Measurements from ENCODE around the gene RABGAP1L. TPM values are rescaled to one million over a fixed set of nuclear protein-coding genes. Genes with fewer than 3 reads are reported as not detected.

RABGAP1L gene
- total and polyA plus RNA-seq, 2 of the 8 experiments (the other 6 are each of a cell fraction or from before 2014, with no cell fraction given), result 33.3 to 156 TPM

DNA sequence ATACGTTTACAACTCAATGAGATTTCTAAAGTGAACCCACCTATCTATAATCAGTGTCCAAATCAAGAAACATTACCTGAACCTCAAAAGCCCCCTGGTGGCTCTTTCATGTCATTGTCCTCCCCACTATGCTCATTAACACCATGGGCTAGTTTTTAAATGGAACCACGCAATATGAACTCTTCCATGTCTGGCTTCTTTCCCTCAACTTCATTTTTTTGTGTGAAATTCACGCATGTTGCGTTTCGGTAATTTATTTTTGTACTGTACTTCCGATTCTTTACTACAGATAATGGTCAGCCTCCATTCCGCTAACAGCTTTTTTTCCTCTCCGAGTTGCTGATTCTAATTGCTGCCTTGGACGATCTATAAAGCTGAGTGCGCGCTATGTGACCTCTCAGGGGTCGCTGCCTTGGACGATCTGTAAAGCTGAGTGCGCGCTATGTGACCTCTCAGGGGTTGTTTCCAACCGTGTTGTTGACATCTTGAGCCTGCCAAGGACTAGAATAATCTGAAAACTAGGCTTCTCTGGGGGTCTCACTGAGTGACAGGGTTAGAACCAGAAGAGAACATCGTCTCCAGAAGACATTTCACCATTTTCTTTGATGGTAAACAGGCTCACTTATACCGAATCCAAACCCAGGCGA is 839.4 kb downstream of the RABGAP1L start:
- H4K5ac ChIP-seq (ENCODE audit: insufficient read length, low read depth, low read length), result peak overlapping the region; percentile 85
- H2AFZ ChIP-seq (ENCODE audit: low read length), result no peak overlapping the region
- H2BK120ac ChIP-seq (replicated peaks; ENCODE audit: low read depth, low read length), result no peak overlapping the region
- peak overlapping the region; percentile 92 to 96 (median 94) for H3K4me3 ChIP-seq (ENCODE audit: extremely low read depth in 1 of 4, insufficient read depth in 2 of 4, low read depth in 3 of 4, low read length in 4 of 4)
- peaks cover 0 to 4% (median 0%) of the 10 kb centered on the region in 4 experiments; a peak in 1 of 7 replicates for H3K4me1 ChIP-seq (replicated peaks in 1 of 4; ENCODE audit: control insufficient read depth in 3 of 4, insufficient read depth in 4 of 4, low read length in 3 of 4)
- H2BK20ac ChIP-seq (ENCODE audit: low read length), result no peak overlapping the region
- H3K14ac ChIP-seq (ENCODE audit: insufficient read length), result no peak overlapping the region
- H3K23ac ChIP-seq (ENCODE audit: insufficient read length), result no peak overlapping the region
- POLR2A ChIA-PET (ENCODE audit: partially characterized antibody), result interaction anchor here (0.6 to 4.5 kb wide), 49 partner anchors 9 to 810 kb away, joined by 3 to 66 read pairs (median 5); partner anchors contain the start of gene MRPS14
- peaks cover 0 to 5% of the 10 kb centered on the region in 2 experiments for H4K20me1 ChIP-seq (replicated peaks in 1 of 2; ENCODE audit: control insufficient read depth in 1 of 2, insufficient read depth in 2 of 2, low read length in 2 of 2)
- H3K23me2 ChIP-seq (ENCODE audit: low read depth, low read length), result peaks cover 5% of the 10 kb centered on the region
- peak overlapping the region; percentile 99 for H2BK5ac ChIP-seq (ENCODE audit: low read depth, low read length)
- no peaks in the 10 kb centered on the region for H3K9me3 ChIP-seq (ENCODE audit: insufficient read depth in 2 of 2, low read depth in 1 of 2, low read length in 1 of 2)
- CTCF ChIA-PET (ENCODE audit: partially characterized antibody), result interaction anchor here (0.6 to 3.1 kb wide), 23 partner anchors 9 to 1128 kb away, joined by 3 to 27 read pairs (median 3); partner anchors contain the start of gene MRPS14
- H2BK12ac ChIP-seq (ENCODE audit: low read depth, low read length), result peak overlapping the region; percentile 95; the same call in 1 of the 2 replicates
- no peaks in the 10 kb centered on the region for H3K27me3 ChIP-seq (replicated peaks in 1 of 4; ENCODE audit: control insufficient read depth in 3 of 4, extremely low read depth in 1 of 4, insufficient read depth in 3 of 4, low read length in 3 of 4)
- H3K79me2 ChIP-seq (ENCODE audit: control insufficient read depth in 1 of 2, insufficient read depth in 2 of 2, low read length in 2 of 2), result peaks cover 29 to 37% of the 10 kb centered on the region in 2 experiments
- H3K36me3 ChIP-seq (ENCODE audit: control insufficient read depth in 2 of 4, insufficient read depth in 4 of 4, low read length in 3 of 4), result peaks cover 0 to 6% (median 1%) of the 10 kb centered on the region in 4 experiments; a peak in 3 of 8 replicates
- H3K4ac ChIP-seq (replicated peaks; ENCODE audit: insufficient read length, low read depth, low read length), result no peak overlapping the region
- WGBS, 2 experiments (ENCODE audit: extremely low coverage in 1 of 2, insufficient coverage in 1 of 2, insufficient read length in 1 of 2, insufficient replicate concordance in 2 of 2, low coverage in 1 of 2, low lambda C conversion rate in 2 of 2, missing lambda C conversion rate in 1 of 2), result 6% methylated on average over 19 of the region's 19 CpGs; no CpG with 5 or more reads in 1 of the 2 experiments
- peak overlapping the region; percentile 93 to 97 for H3K4me2 ChIP-seq (ENCODE audit: insufficient read depth in 1 of 2, low read depth in 2 of 2, low read length in 2 of 2)
- peak overlapping the region; percentile 89 to 100 (median 99) for H3K9ac ChIP-seq (replicated peaks in 1 of 4; ENCODE audit: extremely low read depth in 1 of 4, low read depth in 3 of 4, low read length in 3 of 4)
- H3K56ac ChIP-seq (replicated peaks; ENCODE audit: insufficient read length, low read depth, low read length), result peak overlapping the region; percentile 18
- peak overlapping the region; percentile 100 for H3K27ac ChIP-seq (ENCODE audit: low read depth, low read length)
- H4K8ac ChIP-seq (ENCODE audit: extremely low read depth, insufficient read depth, low read length), result peak overlapping the region; percentile 98; the same call in 1 of the 2 replicates
- DNase-seq (ENCODE audit: low read depth in 1 of 2, low spot score in 2 of 2), result no peak
- peak; percentile 42 for FAIRE-seq
- H3K79me1 ChIP-seq (ENCODE audit: low read depth, low read length), result no peaks in the 10 kb centered on the region
- H3K18ac ChIP-seq (ENCODE audit: extremely low read depth, low read length), result peak overlapping the region; percentile 20; the same call in 1 of the 2 replicates
- peak overlapping the region; percentile 44; the same call in 1 of the 2 replicates for H2AK5ac ChIP-seq (ENCODE audit: low read depth, low read length)
- H2BK15ac ChIP-seq (ENCODE audit: low read length), result 0 out of 2 replicates have a peak overlapping the region, but pooled peaks have one; percentile 21
- peak overlapping the region; percentile 48 for H4K91ac ChIP-seq (replicated peaks; ENCODE audit: insufficient read length, low read length)
- TF ChIP-seq SRF (IDR thresholded peaks at IDR 0.05; ENCODE audit: low read depth, low read length), result no peak
- TF ChIP-seq SIX5 (IDR thresholded peaks at IDR 0.05; ENCODE audit: low read depth, low read length), result no peak
- TF ChIP-seq, protein P1, sequence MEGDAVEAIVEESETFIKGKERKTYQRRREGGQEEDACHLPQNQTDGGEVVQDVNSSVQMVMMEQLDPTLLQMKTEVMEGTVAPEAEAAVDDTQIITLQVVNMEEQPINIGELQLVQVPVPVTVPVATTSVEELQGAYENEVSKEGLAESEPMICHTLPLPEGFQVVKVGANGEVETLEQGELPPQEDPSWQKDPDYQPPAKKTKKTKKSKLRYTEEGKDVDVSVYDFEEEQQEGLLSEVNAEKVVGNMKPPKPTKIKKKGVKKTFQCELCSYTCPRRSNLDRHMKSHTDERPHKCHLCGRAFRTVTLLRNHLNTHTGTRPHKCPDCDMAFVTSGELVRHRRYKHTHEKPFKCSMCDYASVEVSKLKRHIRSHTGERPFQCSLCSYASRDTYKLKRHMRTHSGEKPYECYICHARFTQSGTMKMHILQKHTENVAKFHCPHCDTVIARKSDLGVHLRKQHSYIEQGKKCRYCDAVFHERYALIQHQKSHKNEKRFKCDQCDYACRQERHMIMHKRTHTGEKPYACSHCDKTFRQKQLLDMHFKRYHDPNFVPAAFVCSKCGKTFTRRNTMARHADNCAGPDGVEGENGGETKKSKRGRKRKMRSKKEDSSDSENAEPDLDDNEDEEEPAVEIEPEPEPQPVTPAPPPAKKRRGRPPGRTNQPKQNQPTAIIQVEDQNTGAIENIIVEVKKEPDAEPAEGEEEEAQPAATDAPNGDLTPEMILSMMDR (IDR thresholded peaks at IDR 0.05; ENCODE audit: control extremely low read depth in 1 of 3, insufficient read depth in 1 of 3, low read depth in 1 of 3, low read length in 3 of 3), result peak in 2 of 3 experiments; percentile 47 to 76; a peak in 3 of 4 replicates
- no peak for TF ChIP-seq SP1 (IDR thresholded peaks at IDR 0.05; ENCODE audit: low read depth, low read length)
- no peak for TF ChIP-seq SAP30 (IDR thresholded peaks at IDR 0.05; ENCODE audit: insufficient read depth, insufficient replicate concordance, low read length)
- TF ChIP-seq RNF2 (IDR thresholded peaks at IDR 0.05; ENCODE audit: borderline replicate concordance, low read depth, low read length, missing control alignments, poor library complexity, severe bottlenecking), result no peak

Data from H1 (cell line).